Measurements from ENCODE around the gene PDE4A.

DNA sequence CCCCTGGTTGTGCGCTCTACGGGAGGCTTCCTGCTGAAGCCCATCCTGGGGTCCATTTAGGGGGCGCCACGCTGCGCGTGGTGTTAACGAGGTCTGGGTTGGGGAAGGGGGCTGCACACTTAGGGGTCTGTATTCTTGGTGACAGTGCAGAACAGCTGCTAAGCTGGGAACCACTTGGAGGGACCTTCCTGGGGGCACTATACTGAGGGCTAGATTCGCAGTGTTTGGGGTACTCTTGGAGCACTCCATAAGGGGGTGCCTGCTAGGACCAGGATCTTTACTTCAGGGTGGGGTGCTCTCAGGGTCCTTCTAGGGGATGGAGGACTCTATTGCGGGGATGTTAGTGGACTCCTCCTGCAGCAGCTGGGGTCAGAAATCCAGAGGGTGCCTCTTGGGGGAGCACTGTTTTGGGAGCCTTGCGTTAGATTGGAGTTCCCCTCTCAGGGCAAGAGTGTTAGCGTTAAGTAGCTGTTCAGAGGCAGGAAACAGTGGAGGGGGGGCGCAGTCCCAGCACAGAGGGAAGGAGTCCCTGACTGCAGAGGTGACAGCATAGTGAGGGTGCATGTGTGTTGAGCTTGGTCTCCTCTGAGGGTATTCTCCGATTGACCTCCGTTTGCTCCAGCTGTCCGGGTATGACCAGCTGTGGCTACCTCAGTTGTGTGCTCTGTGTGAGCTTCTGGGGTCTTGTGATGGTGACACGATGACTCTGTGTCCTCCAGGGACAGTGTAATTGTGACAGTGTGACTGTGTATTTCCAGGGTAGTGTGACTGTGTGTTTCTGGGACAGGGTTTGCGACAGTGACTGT, 1.1 kb downstream of the PDE4A start:
- TF ChIP-seq, protein P1, sequence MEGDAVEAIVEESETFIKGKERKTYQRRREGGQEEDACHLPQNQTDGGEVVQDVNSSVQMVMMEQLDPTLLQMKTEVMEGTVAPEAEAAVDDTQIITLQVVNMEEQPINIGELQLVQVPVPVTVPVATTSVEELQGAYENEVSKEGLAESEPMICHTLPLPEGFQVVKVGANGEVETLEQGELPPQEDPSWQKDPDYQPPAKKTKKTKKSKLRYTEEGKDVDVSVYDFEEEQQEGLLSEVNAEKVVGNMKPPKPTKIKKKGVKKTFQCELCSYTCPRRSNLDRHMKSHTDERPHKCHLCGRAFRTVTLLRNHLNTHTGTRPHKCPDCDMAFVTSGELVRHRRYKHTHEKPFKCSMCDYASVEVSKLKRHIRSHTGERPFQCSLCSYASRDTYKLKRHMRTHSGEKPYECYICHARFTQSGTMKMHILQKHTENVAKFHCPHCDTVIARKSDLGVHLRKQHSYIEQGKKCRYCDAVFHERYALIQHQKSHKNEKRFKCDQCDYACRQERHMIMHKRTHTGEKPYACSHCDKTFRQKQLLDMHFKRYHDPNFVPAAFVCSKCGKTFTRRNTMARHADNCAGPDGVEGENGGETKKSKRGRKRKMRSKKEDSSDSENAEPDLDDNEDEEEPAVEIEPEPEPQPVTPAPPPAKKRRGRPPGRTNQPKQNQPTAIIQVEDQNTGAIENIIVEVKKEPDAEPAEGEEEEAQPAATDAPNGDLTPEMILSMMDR (IDR thresholded peaks at IDR 0.05): peak; percentile 58
- no peak for TF ChIP-seq ZFX (IDR thresholded peaks at IDR 0.05; ENCODE audit: borderline replicate concordance)
